Uterus (tissue), 4 donors: ENCODE results near the gene P4HA2. TPM values are rescaled to one million over a fixed set of nuclear protein-coding genes. Genes with fewer than 3 reads are reported as not detected.
A peak's percentile ranks its signal among the peaks of the same experiment; 100 is the strongest.

Source experiments
- DNase-seq, 2 donors: peaks; one replicate each; pipeline ENCODE4 v3.0.0-alpha.2; 2019 to 2020
- H3K27ac ChIP-seq, 2 donors: fragments of 200-600 bp; sonication (generic); 1 replicate in 1 of 2; 2 replicates in 1 of 2; pipeline ENCODE4 v1.5.1; 2016 to 2018
- H3K27me3 ChIP-seq, 2 donors: fragments of 200-600 bp; sonication (generic); one replicate each; pipeline ENCODE4 v1.5.1; 2018 to 2019; ENCODE audit warnings: control low read depth in 1 of 2
- H3K36me3 ChIP-seq, 2 donors: fragments of 200-600 bp; sonication (generic); one replicate each; pipeline ENCODE4 v1.5.1; 2019; ENCODE audit warnings: control low read depth in 1 of 2
- H3K4me1 ChIP-seq, 2 donors: fragments of 200-600 bp; sonication (generic); one replicate each; pipeline ENCODE4 v1.5.1; 2018 to 2019; ENCODE audit warnings: control low read depth in 1 of 2
- H3K4me3 ChIP-seq, 2 donors: fragments of 200-600 bp; sonication (generic); 1 replicate in 1 of 2; 2 replicates in 1 of 2; pipeline ENCODE4 v1.5.1; 2018 to 2019; ENCODE audit warnings: mild to moderate bottlenecking in 1 of 2
- H3K9me3 ChIP-seq, 2 donors: fragments of 200-600 bp; sonication (generic); one replicate each; pipeline ENCODE4 v1.5.1; 2019; ENCODE audit warnings: control low read depth in 1 of 2
- POLR2A ChIP-seq, 2 donors: fragments of 450-650 bp; IDR thresholded peaks; one replicate each; pipeline ENCODE4 v1.6.1; 2016; ENCODE audit warnings: antibody characterized with exemption in 2 of 2, mild to moderate bottlenecking in 1 of 2, moderate library complexity in 1 of 2
- intact Hi-C: fragments of 100-400 bp; cut with DNase I; formaldehyde crosslinking; loops from one replicate; pipeline ENCODE4 v1.15.1; 2023; ENCODE audit warnings: low total_unique reads
- total RNA-seq, 4 donors: library from RNA; depleted of rRNA in 3 of 4; stranded (reverse); fragments of >200 nt in 3 of 4; gene quantifications; one replicate each; pipeline versions ENCODE4 v1.1.0 to v1.2.4, GENCODE V29; 2014 to 2023
- TF ChIP-seq, protein P1 (sequence below), 4 experiments: fragments of 200-600 bp in 2 of 4; fragments of 450-650 bp in 2 of 4; sonication (generic) in 2 of 4; IDR thresholded peaks; one replicate each; pipeline ENCODE4 v1.5.1; 2016 to 2019; ENCODE audit warnings: antibody characterized with exemption in 4 of 4, mild to moderate bottlenecking in 2 of 4, moderate library complexity in 1 of 4
- donor health status: DM: yes; HTN: yes; CAD: no.

P4HA2 gene
- total RNA-seq, 4 donors from 2014 or later = 19.4 to 112 (median 85.2) TPM

DNA sequence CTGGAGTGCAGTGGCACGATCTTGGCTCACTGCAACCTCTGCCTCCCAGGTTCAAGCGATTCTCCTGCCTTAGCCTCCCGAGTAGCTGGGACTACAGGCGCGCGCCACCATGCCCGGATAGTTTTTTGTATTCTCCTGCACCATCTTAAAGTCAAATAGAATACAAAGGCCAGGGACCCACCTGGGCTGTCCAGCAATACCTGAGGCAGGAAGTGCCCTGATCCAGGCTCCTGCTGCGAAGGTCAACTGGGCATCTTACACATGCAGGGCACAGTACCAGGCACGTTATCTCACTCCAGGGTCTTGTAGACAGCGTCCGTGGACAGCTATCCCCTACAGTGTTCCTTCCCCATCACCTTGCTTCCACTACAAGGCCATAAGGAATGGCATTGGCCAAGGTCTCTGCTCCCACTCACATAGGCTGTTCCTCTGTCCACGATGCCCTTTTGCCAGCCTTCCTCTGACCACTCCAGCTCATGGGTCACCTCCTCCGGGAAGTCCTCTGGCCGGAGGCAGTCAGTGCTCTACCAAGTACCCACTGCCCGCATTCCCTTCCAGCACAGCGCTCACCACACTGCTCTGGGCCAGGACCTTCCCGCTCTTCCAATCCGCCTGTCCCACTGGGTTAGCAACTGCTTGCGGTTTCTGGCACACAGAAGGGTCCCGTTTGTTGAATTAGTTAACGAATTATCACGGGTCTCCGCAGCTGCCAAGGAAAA lies 978 bp downstream of the P4HA2 start:
- H3K27ac ChIP-seq = peak overlapping the region; percentile 82 to 92
- peaks cover 21 to 33% of the 10 kb centered on the region in 2 donors for H3K4me1 ChIP-seq
- H3K4me3 ChIP-seq = peak overlapping the region; percentile 51 to 71
- H3K9me3 ChIP-seq = no peaks in the 10 kb centered on the region
- DNase-seq = peak in 1 of 2 donors; percentile 37
- no peak for TF ChIP-seq POLR2A (IDR thresholded peaks at IDR 0.05)
- TF ChIP-seq, protein P1, sequence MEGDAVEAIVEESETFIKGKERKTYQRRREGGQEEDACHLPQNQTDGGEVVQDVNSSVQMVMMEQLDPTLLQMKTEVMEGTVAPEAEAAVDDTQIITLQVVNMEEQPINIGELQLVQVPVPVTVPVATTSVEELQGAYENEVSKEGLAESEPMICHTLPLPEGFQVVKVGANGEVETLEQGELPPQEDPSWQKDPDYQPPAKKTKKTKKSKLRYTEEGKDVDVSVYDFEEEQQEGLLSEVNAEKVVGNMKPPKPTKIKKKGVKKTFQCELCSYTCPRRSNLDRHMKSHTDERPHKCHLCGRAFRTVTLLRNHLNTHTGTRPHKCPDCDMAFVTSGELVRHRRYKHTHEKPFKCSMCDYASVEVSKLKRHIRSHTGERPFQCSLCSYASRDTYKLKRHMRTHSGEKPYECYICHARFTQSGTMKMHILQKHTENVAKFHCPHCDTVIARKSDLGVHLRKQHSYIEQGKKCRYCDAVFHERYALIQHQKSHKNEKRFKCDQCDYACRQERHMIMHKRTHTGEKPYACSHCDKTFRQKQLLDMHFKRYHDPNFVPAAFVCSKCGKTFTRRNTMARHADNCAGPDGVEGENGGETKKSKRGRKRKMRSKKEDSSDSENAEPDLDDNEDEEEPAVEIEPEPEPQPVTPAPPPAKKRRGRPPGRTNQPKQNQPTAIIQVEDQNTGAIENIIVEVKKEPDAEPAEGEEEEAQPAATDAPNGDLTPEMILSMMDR (IDR thresholded peaks at IDR 0.05) = no peak
- H3K27me3 ChIP-seq = no peaks in the 10 kb centered on the region
- intact Hi-C loops = loop anchor here (10.0 kb wide), 1 partner anchor 1062 kb away; the partner anchor contains the start of gene HINT1
- H3K36me3 ChIP-seq = no peaks in the 10 kb centered on the region

DNA sequence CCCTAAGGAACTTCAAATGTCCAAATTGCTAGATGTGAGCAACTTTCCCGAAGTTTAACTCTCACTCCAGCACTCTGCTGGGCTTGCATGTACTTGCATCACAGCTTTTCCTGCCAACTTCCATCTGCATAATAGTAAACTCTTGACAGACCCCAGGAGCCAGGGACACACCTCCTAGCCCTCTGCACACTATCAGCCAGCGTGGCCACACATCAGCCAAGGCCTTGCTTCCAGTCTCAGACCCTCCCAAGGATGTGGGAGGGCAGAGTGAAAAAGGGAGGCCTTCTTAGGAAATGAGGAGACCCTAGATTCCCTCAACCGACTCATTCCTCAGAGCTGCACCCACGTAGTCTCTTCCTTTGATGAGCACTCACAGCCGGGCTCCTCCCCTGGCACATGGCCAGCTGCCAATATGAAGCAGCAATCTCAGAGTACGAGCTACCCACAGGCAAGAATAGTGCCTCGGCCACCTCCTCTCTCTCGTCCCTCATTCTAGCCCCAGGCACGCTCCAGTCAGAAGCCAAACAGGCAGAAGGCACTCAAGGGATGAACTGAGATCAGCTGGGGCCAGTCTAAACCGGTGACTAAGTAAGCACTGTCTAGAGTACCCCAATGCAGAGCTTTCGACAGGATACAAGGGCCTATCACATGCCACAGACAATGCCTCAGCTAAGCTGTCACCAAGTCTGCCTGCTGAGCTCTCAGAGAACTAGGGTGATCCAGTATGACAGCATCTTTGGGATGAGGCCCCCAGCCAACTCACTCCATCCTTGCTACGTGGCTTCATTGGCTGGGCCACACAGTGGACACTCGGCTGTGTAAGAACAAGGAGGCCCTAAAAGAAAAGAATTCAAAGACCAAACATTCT lies 2.3 kb downstream of the P4HA2 start:
- Histone ChIP-seq H3K36me3 (no peaks in the 10 kb centered on the region), H3K27ac (peak overlapping the region; percentile 82 to 92), H3K4me3 (no peak overlapping the region), H3K9me3 (no peaks in the 10 kb centered on the region), H3K4me1 (peaks cover 21 to 33% of the 10 kb centered on the region in 2 donors), H3K27me3 (no peaks in the 10 kb centered on the region)
- peak; percentile 85 to 88 for DNase-seq
- intact Hi-C loops = loop anchor here (10.0 kb wide), 1 partner anchor 1061 kb away; the partner anchor contains the start of gene HINT1
- TF ChIP-seq, protein P1 (IDR thresholded peaks at IDR 0.05) = no peak
- TF ChIP-seq POLR2A (IDR thresholded peaks at IDR 0.05) = no peak

DNA sequence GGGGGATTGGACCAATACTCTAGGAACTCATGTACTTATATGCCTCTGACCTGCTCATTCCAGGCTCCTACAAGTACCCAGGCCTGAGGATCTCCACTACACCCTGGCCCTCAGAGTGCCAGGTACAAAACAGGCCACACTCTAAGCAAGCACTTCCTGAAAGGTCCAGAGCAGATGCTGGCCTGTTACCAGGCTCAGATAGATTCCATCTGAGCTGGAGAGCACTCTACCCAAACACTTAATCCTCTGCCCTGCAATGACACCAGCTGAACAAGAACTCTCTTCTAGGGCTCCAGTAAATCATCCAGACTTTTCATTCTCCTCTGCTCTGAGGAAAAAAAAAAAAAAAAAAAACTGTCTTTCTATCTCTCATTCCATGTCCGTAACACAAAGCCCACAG lies 2.9 kb downstream of the P4HA2 start:
- no peaks in the 10 kb centered on the region for H3K27me3 ChIP-seq
- peaks cover 21 to 33% of the 10 kb centered on the region in 2 donors for H3K4me1 ChIP-seq
- DNase-seq = peak in 1 of 2 donors; percentile 28

DNA sequence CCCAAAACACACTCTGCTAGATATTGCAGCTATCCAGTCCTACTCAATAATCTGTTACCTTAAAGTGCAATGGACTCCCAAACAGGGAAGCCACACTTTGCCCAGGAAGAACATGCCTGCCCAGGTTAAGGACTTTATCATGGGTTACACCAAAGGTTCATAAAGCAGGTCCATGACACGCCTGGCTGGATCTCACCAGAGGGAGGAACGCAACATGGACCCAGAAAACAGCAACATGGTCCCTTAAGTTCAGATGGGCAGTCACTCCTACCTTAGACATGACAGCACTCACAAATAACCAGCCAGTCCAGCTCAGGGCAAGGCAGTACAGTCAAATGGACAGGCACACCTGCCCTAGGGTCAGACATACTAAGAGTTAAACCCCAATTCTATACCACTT lies 3.8 kb downstream of the P4HA2 start:
- intact Hi-C loops = loop anchor here (10.0 kb wide), 1 partner anchor 1059 kb away; the partner anchor contains the start of gene HINT1
- H3K4me3 ChIP-seq = no peak overlapping the region
- H3K4me1 ChIP-seq = peaks cover 21 to 33% of the 10 kb centered on the region in 2 donors
- H3K9me3 ChIP-seq = no peaks in the 10 kb centered on the region
- H3K27me3 ChIP-seq = no peaks in the 10 kb centered on the region
- DNase-seq = peak in 1 of 2 donors; percentile 9
- H3K36me3 ChIP-seq = no peaks in the 10 kb centered on the region
- H3K27ac ChIP-seq = peak overlapping the region; percentile 82 to 92
- no peak for TF ChIP-seq POLR2A (IDR thresholded peaks at IDR 0.05)
- TF ChIP-seq, protein P1 (IDR thresholded peaks at IDR 0.05) = no peak

More for the DNA sequence above, 2.9 kb downstream of the P4HA2 start:
- intact Hi-C loops = loop anchor here (10.0 kb wide), 1 partner anchor 1060 kb away; the partner anchor contains the start of gene HINT1
- Histone ChIP-seq H3K4me3 (no peak overlapping the region), H3K27ac (peak overlapping the region; percentile 82 to 92), H3K9me3 (no peaks in the 10 kb centered on the region), H3K36me3 (no peaks in the 10 kb centered on the region)
- TF ChIP-seq POLR2A (IDR thresholded peaks at IDR 0.05) = no peak
- TF ChIP-seq, protein P1 (IDR thresholded peaks at IDR 0.05) = no peak
